ENCODE data around the gene MSX1.
A peak's percentile ranks its signal among the peaks of the same experiment; 100 is the strongest.

The MSX1 gene

GRCh38 chr4:4858527-4859324 lies 739 bp upstream of the MSX1 start:
- DNase-seq, result no peak

GRCh38 chr4:4859799-4860599 lies 534 bp downstream of the MSX1 start:
- DNase-seq, result peak; percentile 22

GRCh38 chr4:4860600-4861389 lies 1.3 kb downstream of the MSX1 start:
- DNase-seq, result no peak

- DNase-seq, result no peak
These were observed 2.0 kb downstream of the MSX1 start for GRCh38 chr4:4861390-4862018.

GRCh38 chr4:4862071-4862551 lies 2.6 kb downstream of the MSX1 start:
- no peak for DNase-seq

- DNase-seq, result no peak
These were observed 3.4 kb downstream of the MSX1 start for GRCh38 chr4:4862665-4863482.

- DNase-seq, result no peak
These were observed 5.0 kb downstream of the MSX1 start for GRCh38 chr4:4864443-4864939.

- DNase-seq, result no peak
These were observed 5.7 kb downstream of the MSX1 start for GRCh38 chr4:4864940-4865704.

- DNase-seq, result no peak
These were observed 6.2 kb downstream of the MSX1 start for GRCh38 chr4:4865705-4866123.

GRCh38 chr4:4866124-4866865 lies 6.8 kb downstream of the MSX1 start:
- no peak for DNase-seq

- DNase-seq, result no peak
These were observed 7.5 kb downstream of the MSX1 start for GRCh38 chr4:4866866-4867374.

- no peak for DNase-seq
These were observed 8.0 kb downstream of the MSX1 start for GRCh38 chr4:4867375-4868039.

- no peak for DNase-seq
These were observed 8.7 kb downstream of the MSX1 start for GRCh38 chr4:4868040-4868757.

- no peak for DNase-seq
These were observed 9.6 kb downstream of the MSX1 start for GRCh38 chr4:4868758-4869723.

- no peak for DNase-seq
These were observed 10.5 kb downstream of the MSX1 start for GRCh38 chr4:4869731-4870571.

- DNase-seq, result no peak
These were observed 11.2 kb downstream of the MSX1 start for GRCh38 chr4:4870576-4871241.
